HuH-7 (cell line): ENCODE results near the gene ECD.

ENCODE experiments used
- DNase-seq: peaks from one replicate; pipeline ENCODE4 v3.0.0; 2011; ENCODE audit warnings: low spot score

ECD gene

DNA sequence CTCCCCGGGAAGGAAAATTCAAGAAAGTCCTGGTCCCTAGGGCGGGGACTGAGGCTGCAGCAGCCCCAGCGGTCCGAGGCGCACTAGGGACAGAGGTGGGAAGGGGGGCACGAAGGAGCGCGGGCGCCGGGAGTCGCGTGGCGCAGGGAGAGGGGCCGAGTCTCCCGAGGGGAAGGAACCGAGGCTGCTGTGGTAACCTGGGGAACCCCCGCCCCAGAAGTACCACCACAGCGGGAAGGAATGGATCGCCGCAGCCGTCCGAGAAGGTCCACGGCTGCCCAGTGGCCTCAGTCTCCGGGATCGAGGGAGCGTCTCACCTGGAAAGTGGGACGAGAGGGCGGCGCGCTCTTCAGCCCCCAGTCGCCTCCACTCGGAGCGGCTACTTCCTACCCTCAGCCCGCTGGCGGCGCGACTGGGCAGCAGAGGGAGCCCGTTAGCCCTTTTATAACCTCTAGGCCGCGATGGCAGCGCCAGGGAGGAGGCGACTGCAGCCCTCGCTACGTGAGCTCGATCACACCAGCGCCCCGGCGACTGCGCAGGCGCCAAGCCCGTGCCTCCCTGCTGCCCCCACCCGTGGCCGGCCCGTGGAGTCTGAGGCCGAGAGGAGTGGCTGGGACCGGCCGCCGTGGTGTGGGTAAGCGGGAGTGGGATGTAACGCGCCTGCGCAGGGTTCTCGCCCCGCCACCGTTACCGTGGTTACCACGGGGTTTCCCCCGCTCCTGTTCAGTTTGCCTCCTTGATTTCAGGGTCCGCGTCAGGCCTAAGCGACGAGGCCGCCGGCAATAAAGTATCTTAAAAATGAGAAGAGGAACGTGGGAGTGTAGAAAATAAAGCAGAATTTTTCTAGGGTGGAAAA, 71.1 kb downstream of the ECD start, which contains the start of gene P4HA1:
TSS of gene P4HA1 (minus strand) at position 418 of the 856 bp plus-strand sequence. CDS start 21,983 bp downstream, outside the sequence.
- peak; percentile 89 for DNase-seq

DNA sequence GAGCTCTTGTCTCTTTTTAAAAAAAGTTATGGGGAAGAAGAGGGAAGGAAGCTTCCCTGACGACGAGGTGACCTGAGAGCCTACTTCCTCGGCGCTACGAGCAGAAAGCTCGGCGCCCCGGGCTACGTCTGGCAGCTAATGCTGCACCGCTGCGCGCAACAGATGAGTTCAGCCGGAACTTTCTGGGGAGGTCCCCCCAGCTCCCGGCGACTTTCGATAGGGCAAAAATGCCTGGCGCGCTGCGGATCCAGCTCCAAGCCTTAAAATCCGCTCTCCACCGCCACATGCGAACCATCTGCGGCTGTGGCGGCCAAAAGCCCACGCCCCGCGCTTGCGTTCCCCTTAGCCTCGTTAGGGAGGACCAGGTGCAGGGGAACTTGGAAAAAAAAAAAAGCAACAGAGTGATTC, 71.8 kb downstream of the ECD start:
- no peak for DNase-seq

DNA sequence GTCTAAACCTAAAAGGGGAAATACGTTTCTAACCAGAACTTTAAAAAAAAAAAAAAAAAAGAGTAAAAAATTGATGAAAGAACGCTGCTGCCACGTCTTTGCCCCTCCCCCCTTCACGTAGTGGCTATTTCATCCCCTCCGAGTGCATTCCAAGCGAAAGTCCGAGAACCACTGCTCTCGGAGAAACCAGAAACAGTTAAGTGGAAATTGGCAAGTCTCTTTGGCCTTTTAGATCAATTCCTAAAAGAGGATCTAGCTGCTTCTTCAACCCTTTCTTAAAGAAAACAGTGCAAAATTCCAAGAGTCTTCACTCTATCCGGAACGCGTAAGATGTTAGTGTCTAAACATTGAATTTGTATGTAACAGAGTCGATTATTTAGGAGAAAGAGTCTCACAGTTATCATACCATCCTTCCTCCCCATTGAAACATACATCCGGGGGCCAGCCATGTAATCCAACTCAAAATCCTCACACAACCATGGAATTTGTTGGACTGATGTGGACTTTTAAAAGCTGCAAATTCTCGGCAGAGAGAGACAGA, 72.3 kb downstream of the ECD start:
- DNase-seq, result peak; percentile 34

DNA sequence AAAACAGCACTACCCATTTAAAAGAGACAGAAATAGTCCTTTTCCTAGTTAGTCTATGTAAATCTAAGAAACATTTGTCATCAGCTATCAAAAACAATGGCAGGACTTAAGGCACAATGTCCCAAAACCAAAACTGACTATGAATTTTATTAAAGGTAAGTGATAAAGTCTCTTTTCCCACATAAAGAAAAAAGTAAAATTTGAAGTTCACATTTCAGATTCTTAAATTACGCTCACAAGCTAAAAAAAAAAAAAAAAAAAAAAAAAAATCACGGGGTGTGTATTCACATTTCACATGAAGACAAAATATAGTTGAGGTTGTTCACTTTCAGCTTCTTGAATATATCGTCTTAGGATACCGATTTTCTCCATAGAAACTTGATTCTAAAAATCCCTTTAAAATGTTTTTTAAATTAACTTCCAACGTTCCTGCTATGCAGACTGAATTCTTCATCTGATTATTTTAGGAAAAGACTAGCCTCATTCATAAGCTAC, 72.8 kb downstream of the ECD start:
- DNase-seq, result no peak

DNA sequence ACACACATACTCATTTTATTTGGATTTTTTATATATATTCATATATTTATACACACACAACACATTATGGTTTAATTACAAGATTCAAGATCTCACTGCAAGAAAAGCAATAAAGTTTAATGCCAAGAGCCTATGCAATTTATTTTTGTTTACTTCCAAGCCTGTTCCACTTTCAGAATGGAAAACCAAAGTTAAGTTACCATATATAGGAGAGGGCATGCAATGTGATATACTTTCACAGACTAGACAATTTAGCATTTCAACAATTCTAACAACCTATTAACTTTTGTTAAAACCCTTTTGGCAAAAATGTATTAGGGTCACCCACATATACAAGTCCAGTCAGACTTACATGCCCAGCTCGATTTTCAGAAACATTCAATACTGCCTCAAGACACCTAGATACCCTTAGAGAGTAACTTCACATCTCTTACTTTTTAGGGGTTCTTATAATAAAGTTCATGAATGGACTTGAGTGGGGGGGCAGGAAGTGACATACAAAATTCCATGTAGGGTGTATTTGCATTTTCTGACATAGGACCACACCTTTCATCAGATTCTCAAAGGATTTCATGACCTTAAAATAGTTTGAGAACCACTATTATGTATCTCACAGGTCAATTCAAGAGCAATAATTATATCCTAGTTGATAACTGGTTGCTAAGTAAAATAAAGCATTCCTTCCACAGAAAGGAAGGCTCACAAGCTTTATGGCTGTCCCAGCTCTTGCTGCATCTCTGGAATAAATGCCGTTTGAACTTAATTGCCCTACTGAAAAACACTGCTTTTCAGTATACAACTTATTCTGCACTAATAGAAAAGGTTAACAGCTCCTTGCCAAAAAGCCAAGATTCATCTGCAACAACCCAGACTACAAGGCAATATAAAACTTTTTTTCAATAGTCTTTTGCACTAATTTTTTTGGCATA, 73.6 kb downstream of the ECD start:
- DNase-seq, result no peak

DNA sequence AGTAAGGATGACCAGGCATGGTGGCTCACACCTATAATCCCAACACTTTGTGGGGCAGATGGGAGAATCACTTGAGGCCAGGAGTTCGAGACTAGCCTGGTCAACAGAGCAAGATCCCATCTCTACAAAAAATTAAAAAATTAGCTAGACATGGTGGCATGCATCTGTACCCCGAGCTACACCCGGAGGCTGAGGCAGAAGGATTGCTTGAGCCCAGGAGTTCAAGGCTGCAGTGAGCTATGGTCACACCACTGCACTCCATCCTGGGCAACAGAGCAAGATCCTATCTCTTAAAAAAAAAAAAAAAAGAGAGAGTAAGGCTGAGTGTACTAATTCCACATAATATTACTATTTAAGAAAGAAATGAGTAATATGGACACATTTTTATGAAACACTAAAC, 75.0 kb downstream of the ECD start:
- no peak for DNase-seq

DNA sequence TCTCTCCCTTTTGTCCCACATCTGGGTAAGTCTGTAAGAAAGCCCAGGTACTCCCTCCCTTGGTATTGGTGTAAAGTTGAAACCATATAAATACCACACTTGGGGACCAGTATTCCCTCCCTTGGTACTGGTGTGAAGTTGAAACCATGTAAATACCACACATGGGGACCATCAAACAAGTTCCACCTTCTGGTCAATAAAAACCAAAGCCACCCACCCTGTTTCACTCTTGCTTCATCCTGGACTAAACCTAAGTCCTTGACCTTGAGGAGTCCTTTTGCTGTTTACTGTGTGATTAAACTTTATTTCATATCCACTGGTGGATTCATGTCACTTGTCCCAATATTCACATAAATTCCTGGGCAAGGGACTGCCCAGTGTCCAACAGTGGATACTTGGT, 79.5 kb downstream of the ECD start:
- no peak for DNase-seq

DNA sequence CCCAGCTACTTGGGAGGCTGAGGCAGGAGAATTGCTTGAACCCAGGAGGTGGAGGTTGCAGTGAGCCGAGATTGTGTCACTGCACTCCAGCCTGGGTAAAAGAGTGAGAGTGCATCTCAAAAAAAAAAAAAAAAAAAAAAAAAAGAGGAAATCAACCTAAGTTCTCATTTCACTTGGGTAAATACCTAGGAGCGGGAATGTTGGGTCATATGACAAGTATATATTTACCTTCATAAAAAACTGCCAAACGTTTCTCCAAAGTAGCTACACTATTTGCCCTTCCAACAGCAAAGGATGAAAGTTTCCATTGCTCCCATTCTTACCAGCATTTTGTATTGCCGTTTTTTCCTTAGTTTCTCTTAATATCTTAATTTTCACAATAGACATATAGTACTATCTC, 81.0 kb downstream of the ECD start:
- DNase-seq, result no peak

DNA sequence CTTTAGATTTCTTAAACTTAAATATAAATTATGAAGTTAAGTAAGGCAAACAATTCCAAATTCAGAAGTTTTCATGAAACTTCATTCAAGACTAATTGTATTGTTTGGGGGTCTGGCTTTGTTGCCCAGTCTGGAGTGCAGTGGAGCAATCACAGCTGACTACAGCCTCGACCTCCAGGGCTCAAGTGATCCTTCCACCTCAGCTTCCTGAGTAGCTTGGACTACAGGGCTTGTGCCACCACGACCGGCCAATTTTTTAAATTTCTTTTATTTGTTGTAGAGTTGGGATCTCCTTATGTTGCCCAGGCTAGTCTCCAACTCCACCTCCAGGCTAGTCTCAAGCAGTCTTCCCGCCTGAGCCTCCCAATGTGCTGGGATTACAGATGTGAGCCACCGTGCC, 83.6 kb downstream of the ECD start:
- DNase-seq, result no peak
